NCI-H187 (cell line): ENCODE results near the gene LIMK1.
"Not testable (repeated sequence)": the region's sequence is repeated elsewhere in the genome, so short reads cannot be mapped to it uniquely, and the experiment has no call there.

Experiments
- DNase-seq, 2 experiments: peaks; one replicate each; lab custom pipeline; 2025; lab: John Stamatoyannopoulos, UW

The LIMK1 gene

DNA sequence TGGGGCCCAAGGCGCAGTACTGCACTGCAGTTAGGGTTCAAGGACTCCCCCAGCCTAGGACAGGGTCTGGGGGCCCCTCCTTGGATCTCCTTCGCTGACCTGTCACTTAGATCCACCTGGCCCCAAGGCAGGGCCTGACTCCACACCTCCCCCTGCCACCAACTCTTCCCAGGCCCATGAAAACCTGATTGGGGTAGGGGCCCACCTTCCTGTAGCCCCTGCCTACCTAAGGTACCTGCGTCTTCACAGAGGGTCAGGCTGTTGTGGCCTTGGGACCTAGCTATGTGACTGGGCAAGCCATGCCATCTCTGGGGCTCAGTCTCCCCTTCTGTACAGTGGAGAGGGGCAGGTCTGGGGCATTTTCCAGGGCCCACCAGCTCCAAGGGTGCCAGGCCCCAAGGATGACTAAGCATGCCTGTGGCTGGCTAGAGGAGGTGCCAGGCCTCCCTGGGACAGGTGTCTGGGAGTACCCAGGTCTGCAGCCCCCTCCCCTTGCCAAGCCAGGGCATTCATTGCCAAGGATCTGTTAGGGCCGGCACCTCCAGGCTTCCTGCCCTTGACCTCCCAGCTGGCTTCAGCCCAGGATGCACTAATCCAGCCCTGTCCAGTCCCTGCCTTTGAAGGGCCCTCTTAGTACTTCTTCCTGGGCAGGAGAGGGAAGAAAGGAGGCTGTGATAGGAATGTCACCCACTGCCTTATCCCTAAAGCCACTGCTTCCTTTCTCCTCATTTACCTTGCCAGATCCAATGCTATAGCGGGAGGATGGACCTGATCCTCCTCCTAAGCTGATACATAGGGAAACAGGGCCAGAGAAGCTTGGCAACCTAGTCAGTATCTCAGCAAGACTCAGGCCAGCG lies 1.3 kb downstream of the LIMK1 start:
- DNase-seq, result no peak

DNA sequence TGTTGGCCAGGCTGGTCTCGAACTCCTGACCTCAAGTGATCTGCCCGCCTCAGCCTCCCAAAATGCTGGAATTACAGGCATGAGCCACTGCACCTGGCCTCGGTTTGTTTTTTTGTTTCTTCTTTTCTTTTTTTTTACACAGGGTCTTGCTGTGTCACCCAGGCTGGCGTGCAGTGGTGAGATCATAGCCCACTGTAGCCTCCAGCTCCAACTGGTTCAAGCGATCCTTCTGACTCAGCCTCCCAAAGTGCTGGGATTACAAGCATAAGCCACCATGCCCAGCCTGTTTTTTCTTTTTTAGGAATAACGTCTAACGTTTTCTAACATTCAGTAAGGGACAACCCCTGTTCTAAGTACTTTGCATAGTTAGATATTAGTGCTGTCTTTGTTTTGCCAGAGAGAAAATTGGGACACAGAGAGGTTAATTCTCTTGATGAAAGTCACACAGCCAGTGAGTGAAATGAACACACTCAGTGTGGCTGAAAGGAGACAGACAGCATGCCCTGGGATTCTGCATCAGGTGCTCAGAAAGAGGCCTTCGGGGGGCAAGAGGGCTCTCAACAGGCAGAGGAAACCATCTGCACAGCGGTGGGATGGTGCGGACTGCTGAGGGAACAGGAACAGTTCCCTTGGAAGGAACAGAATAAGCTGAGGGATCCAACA lies 4.3 kb downstream of the LIMK1 start:
- DNase-seq, result no peak

DNA sequence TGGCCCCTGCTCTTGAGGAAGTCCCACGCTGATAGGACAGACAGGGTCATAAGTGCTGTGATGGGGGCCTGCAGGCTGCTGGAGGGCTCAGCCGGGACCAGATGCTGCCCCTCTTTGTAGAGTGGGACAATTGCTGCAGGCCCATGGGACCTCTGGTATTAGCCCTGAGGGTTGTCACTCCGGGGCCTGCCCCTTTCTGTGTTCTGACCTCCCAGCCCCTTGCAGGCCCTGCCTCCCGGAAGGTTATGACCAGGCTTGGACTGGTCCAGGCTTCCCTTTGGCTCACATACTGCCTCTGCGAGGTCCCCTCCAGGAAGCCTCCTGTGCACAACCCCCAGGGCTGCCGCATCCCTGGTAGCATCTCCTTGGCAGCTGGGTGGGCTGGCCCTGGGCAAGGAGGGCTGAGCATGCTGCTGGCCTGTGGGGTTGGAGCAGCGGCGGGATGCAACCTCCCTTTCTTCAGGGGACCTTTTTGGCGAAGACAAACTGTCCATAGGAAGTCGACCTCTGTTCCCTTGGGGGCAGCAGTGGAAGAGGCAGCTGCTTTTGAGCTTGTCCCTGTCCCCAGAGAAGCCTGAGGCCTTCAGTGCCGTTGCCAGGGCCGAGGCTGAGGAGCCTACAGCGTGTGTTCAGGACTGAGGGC lies 8.8 kb downstream of the LIMK1 start:
- DNase-seq, result no peak

DNA sequence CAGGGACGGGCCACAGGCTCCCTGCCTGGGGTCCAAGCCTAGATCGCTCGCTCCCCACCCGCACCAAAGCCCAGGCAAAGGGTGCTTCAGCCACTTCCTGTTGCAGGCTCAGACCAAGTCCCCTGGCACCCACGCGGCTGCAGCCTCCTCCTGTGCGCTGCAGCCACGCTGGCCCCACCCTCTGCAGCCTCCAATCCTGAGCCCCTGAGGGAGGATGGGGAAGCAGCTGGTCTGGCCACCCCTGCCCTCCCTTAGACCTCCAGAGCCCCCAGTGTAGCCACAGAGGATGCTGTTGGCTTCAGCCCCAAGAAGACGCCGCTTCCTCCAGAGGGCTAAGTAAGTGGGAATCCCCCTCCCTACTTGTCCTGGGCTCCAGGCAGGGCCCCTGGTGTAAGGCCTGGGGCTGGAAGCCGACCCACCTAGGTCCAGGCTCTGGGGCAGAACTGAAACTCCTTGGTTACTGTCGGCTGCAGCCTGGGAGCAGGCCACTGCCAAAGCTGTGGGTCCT lies 9.4 kb downstream of the LIMK1 start:
- no peak for DNase-seq

DNA sequence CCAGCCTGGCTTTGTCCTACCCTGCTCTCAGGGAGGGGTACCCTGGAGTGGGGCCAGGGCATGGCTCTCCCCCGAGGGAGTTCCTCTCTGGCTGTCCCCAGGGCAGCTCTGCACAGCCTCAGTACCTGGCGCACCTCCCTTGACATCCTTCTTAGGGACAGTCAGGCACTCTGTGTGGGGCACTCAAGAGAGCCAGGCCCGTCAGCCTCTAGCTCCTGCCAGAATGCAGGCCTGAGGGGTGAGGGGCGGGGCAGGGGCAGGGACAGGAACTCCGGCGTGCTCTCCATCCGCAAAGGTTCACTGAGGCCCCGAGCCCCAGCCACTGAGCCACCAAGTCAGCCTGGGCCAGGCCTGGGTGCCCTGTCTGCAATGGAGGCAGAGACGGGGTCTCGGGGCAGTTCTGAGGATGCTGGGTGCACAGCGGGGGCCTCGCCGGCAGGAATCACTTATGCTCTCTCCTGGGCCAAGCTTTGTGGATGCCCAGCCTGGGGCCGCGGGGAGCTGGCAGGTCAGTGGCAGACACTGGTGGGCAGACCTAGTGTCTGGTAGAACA lies 10.1 kb downstream of the LIMK1 start:
- no peak for DNase-seq

DNA sequence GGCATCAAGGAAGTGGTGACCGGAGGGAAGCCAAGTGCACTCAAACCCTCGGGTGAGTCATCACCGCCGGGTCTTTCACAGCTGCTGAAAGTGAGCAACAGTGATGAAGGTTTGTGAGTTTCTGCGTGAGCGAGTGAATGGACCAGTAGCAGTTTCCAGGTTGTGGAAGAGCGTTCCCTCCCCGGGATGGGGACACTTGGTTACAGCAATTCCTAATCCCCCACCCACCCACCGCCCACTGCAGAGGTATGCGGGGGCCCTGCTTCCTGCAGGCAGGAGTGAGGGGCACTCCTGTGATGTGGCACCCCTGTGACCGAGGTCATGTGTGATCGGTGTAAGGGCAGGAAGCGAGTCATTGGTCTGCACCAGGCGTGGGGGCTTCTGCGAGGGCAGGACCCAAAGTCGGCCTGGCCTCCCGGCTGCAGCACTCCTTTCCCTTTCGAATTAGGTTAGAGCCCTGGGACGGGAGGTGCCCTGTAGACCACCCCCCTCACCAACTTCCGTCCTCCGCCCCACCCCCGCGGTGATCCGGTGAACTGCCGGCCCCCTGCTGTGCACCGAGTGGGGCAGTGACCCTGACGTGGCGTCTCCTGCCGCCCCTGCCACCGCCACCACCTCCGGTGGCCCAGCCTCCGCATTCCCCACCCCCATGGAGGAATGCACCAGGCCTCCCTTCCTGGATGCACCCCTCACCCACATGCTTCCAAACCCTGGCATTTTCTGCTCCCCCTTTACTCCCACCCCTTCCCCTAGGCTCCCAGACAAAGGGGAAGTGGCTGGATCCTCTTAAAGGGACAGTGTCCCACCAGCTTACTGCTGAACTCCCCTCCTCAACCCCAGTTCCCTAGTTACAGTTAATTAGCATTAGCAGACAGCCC lies 10.9 kb downstream of the LIMK1 start:
- no peak for DNase-seq

DNA sequence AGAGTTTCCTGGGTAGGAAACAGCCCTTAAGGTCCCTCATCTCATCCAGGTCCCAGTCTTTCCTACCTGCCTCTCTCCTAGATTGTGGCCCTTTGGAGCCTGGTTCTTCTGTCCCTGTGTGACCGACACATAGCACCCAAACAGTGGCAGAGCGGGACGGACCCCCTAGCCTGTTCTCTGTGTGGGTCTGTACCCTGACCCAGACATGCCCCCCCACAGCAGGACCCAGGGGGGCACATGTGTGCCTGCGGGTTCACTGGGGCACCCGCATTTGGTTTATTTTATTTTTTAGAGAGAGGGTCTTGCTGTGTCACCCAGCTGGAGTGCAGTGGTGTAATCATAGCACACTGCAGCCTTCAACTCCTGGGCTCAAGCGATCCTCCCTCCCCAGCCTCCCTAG lies 11.5 kb downstream of the LIMK1 start:
- no peak for DNase-seq

DNA sequence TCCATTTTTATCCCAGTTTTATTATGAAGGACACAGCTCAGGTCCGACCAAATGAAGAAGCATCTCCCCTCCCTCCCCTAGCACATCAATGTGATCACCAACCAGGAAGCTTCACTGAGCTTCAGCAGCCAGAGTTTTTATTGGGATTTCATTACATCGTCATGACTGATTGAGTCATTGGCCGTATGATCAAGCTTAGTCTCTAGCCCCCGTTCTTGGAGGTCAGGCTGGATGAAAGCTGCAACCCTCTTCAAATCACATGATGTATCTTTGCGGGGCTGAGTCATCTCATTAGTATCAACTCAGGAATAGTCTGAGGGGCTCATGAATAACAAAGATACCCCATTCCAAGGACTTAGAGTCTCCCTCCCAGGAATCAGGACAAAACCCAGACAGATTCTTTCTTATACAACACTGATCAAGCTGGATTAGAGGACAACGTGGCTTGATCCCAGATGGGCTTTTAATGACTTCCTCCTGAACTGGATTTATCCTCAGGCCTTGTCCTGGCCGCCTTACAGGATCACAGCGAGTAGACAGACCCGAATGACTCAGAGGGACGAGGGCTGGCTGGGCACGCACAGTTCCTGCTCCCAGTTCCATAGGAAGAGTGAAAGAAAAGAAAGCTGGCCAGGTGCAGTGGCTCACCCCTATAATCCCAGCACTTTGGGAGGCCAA lies 14.5 kb downstream of the LIMK1 start:
- DNase-seq, result no peak

DNA sequence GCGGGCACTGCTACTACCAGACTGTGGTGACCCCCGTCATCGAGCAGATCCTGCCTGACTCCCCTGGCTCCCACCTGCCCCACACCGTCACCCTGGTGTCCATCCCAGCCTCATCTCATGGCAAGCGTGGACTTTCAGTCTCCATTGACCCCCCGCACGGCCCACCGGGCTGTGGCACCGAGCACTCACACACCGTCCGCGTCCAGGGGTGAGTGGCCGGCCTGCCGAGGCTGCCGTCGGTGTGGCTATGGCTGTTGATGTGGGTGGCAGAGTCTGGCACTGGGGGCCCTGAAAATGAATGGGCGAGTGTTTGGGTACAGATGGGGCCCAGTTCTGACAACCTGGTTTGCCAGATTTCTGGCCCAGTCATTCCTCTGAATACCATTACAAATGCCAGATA lies 15.4 kb downstream of the LIMK1 start:
- no peak for DNase-seq

DNA sequence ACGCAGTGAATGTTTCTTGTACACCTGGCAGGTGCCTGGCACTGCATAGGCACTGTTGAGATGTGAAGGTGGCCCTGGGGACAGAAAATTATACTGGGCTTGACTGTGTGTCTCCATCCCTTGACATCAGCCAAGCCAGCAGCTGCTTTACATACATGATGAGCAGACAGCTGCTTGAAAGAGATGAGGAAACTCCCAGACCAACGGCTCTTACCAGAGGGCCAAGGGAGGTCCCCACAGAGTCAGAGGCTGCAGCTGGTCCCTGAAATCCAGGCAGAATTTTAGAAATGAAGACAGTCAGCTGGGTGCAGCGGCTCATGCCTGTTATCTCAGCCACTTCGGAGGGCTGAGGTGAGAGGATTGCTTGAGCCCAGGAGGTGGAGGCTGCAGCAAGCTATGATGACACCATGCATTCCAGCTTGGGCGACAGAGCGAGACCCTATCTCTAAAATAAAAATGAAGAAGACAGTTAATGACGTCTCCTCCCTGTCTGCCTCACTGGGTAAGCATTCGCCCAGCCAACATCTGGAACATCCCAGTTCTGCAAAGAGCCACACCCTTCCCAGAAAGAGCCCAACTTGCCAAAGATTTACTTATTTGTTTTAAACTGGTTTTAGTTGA lies 17.6 kb downstream of the LIMK1 start:
- DNase-seq, result peak; percentile 36 to 48

DNA sequence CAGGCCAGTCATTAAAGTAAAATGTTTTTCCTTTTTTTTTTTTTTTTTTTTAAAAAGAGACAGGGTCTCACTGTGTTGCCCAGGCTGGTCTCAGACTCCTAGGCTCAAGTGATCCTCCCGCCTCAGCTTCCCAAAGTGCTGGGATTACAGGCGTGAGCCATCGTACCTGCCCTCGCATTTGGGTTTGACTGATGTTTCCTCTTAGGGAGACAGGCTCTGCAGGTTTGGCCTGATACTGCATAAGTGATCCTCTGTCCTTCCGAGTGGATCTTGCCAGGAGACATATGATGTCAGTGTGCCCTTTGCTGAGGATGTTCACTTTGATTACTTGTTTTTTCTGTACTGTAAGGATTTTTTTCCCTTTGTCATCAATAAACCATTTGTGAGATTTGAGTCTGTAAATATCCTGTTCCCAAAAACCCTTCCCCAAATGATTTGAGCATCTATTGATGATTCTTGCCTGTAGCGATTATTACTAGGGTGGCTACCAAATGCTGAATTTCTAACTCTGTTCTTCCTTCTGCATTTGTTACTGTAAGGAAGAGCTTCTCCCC lies 19.7 kb downstream of the LIMK1 start:
- DNase-seq, result no peak

DNA sequence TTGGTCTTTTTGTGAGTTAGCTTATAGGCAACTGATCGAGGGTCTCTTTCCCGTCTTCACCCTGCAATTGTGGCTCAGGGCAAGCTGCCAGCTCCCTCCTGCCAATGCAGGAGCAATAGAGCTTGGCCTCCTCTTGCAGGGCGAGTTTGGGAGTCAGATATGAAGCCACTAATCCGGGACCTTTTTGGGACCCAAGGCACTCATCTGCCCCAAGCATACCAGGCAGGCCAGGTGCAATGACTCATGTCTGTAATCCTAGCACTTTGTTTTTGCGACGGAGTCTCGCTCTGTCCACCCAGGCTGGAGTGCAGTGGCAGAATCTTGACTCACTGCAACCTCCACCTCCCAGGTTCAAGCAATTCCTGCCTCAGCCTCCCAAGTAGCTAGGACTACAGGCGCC lies 21.1 kb downstream of the LIMK1 start:
- no peak for DNase-seq

DNA sequence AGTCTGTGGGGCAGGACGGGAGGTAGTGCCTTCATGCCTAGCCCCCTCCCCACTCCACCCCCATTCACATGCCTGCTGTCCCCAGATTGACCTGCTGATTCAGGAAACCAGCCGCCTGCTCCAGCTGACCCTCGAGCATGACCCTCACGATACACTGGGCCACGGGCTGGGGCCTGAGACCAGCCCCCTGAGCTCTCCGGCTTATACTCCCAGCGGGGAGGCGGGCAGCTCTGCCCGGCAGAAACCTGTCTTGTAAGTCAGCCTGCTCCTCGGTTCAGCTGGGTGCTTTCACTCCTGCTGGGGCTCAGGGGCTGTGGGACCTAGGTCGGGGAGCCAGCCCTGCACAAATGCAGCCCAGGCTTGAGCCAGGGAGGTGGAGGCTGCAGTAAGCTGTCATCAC lies 22.4 kb downstream of the LIMK1 start:
- no peak for DNase-seq

DNA sequence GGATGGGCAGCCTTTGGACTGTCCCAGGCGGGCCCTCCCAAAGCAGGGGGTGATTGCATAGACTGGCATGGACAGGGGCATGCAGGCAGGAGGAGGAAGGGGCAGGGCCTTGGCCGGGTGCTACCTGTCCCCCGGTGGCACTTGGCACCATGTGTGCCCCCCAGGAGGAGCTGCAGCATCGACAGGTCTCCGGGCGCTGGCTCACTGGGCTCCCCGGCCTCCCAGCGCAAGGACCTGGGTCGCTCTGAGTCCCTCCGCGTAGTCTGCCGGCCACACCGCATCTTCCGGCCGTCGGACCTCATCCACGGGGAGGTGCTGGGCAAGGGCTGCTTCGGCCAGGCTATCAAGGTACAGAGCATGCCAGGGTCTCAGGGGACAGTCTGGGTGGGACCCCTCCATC lies 23.2 kb downstream of the LIMK1 start:
- no peak for DNase-seq

DNA sequence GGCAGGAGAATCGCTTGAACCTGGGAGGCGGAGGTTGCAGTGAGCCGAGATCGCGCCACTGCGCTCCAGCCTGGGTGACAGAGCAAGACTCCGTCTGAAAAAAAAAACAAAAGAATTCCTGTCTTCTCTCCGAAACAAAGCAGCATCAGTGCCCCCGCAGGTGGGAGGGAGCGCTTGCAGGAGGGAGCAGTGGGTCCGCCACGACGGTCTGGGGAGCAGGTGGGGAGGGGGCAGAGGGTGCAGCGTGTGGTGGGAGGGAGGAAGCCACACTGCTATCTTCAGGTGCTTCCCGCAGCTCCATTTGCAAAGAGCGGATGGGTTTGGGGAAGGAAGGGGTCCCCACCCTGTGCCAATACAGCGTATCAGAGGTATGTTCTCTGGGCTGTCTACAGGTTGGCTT lies 31.7 kb downstream of the LIMK1 start:
- no peak for DNase-seq

DNA sequence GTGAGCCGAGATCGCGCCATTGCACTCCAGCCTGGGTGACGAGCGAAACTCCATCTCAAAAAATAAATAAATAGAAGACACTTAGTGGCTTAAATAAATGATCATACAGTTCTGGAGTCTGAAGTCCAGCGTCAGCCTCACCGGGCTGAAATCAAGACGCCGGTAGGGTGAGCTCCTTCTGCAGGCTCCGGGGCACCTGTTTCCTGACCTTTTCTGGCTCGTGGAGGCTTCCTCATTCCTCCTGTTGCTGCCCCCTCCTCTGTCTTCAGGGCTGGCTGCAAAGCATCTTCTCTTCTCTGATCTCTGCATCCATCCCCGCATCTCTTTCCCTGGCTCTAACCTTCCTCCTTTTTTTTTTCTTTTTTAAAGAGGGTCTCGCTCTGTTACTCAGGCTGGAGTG lies 32.8 kb downstream of the LIMK1 start:
- no peak for DNase-seq

DNA sequence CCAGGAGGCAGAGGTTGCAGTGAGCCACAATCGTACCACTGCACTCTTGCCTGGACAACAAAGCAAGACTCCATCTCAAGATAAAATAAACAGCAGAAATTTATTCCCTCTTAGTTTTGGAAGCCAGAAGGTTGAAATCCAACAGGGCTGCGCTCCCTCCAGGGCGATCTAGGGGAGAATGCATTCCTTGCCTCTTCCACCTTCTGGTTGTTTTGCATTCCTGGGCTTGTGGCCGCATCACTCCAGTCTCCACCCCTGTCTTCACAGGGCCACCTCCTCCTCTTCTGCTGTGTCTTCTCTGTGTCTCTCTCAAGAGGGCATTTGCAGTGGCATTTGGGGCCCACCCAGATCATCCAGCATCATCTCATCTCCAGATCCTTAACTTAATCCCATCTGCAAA lies 36.2 kb downstream of the LIMK1 start:
- DNase-seq, result no peak

DNA sequence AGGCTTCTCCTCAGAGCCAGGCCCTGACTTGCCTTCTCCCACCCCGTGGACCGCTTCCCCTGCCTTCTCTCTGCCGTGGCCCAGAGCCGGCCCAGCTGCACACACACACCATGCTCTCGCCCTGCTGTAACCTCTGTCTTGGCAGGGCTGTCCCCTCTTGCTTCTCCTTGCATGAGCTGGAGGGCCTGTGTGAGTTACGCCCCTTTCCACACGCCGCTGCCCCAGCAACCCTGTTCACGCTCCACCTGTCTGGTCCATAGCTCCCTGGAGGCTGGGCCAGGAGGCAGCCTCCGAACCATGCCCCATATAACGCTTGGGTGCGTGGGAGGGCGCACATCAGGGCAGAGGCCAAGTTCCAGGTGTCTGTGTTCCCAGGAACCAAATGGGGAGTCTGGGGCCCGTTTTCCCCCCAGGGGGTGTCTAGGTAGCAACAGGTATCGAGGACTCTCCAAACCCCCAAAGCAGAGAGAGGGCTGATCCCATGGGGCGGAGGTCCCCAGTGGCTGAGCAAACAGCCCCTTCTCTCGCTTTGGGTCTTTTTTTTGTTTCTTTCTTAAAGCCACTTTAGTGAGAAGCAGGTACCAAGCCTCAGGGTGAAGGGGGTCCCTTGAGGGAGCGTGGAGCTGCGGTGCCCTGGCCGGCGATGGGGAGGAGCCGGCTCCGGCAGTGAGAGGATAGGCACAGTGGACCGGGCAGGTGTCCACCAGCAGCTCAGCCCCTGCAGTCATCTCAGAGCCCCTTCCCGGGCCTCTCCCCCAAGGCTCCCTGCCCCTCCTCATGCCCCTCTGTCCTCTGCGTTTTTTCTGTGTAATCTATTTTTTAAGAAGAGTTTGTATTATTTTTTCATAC lies 38.0 kb downstream of the LIMK1 start:
- DNase-seq, result no peak

DNA sequence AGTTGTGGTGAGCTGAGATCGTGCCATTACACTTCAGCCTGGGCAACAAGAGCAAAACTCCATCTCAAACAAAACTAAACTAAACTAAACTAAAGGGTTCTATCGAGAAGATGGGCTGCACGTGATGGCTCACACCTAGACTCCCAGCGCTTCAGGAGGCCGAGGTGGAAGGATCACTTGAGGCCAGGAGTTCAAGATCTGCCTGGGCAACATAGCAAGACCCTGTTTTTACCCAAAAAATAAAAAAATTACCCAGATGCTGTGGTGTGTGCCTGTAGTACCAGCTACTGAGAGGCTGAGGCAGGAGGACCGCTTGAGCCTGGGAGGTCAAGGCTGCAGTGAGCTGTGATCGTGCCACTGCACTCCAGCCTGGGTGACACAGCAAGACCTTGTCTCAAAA lies 40.3 kb downstream of the LIMK1 start:
- DNase-seq, result not testable (repeated sequence)
